Fibroblast of skin of right quadriceps (primary cell): ENCODE measurements around the gene CREB1.

Source experiments
- DNase-seq: peaks from one replicate; pipeline ENCODE4 v3.0.0-alpha.2; 2013

CREB1 gene

GRCh38 chr2:207504513-207505170 lies 25.1 kb upstream of the CREB1 start:
- DNase-seq: peak; percentile 89

GRCh38 chr2:207505171-207505570 lies 24.6 kb upstream of the CREB1 start:
- DNase-seq: no peak

GRCh38 chr2:207505728-207506127 lies 24.0 kb upstream of the CREB1 start:
- peak; percentile 96 for DNase-seq

GRCh38 chr2:207506426-207506825 lies 23.3 kb upstream of the CREB1 start:
- no peak for DNase-seq

GRCh38 chr2:207510148-207510547 lies 19.6 kb upstream of the CREB1 start:
- no peak for DNase-seq

- DNase-seq: peak; percentile 42
These were observed 17.9 kb upstream of the CREB1 start for GRCh38 chr2:207511851-207512250.

- no peak for DNase-seq
These were observed 17.4 kb upstream of the CREB1 start for GRCh38 chr2:207512356-207512755.

GRCh38 chr2:207513551-207514257 lies 16.1 kb upstream of the CREB1 start:
- DNase-seq: peak; percentile 100

- peak; percentile 32 for DNase-seq
These were observed 15.3 kb upstream of the CREB1 start for GRCh38 chr2:207514451-207514850.

- no peak for DNase-seq
These were observed 14.1 kb upstream of the CREB1 start for GRCh38 chr2:207515671-207516070.

GRCh38 chr2:207516206-207516605 lies 13.6 kb upstream of the CREB1 start:
- DNase-seq: peak; percentile 66

GRCh38 chr2:207523005-207523404 lies 6.8 kb upstream of the CREB1 start:
- no peak for DNase-seq

- DNase-seq: no peak
These were observed 4.5 kb upstream of the CREB1 start for GRCh38 chr2:207525296-207525695.

GRCh38 chr2:207528980-207529329 lies 807 bp upstream of the CREB1 start:
- peak; percentile 51 for DNase-seq

- DNase-seq: peak; percentile 38
These were observed 634 bp downstream of the CREB1 start for GRCh38 chr2:207530160-207531031.

- DNase-seq: peak; percentile 23
These were observed 1.5 kb downstream of the CREB1 start for GRCh38 chr2:207531032-207531952.

GRCh38 chr2:207532676-207533075 lies 2.9 kb downstream of the CREB1 start:
- DNase-seq: no peak

- DNase-seq: no peak
These were observed 3.8 kb downstream of the CREB1 start for GRCh38 chr2:207533461-207534008.

GRCh38 chr2:207534417-207534816 lies 4.7 kb downstream of the CREB1 start:
- no peak for DNase-seq

- DNase-seq: no peak
These were observed 9.7 kb downstream of the CREB1 start for GRCh38 chr2:207539470-207539869.

GRCh38 chr2:207540431-207540830 lies 10.7 kb downstream of the CREB1 start:
- DNase-seq: no peak

- DNase-seq: no peak
These were observed 12.2 kb downstream of the CREB1 start for GRCh38 chr2:207541933-207542332.
